SU-DHL-6 (cell line): ENCODE data around the gene HJV.

Experiments used
- EZH2phosphoT487 ChIP-seq: fragments of 200-600 bp; sonication (generic), shearing (Covaris generic); conservative IDR thresholded peaks from 2 replicates; pipeline ENCODE4 v1.6.1; 2018; ENCODE audit warnings: mild to moderate bottlenecking, antibody characterized with exemption, low read length, moderate library complexity, mixed read lengths
- TF ChIP-seq, protein P1 (sequence below): fragments of 200-600 bp; sonication (generic); IDR thresholded peaks from one replicate; pipeline ENCODE4 v1.5.1; 2017; ENCODE audit warnings: antibody characterized with exemption, mild to moderate bottlenecking, low read length, moderate library complexity; ENCODE audit not compliant: insufficient read depth, poor library complexity, severe bottlenecking

DNA sequence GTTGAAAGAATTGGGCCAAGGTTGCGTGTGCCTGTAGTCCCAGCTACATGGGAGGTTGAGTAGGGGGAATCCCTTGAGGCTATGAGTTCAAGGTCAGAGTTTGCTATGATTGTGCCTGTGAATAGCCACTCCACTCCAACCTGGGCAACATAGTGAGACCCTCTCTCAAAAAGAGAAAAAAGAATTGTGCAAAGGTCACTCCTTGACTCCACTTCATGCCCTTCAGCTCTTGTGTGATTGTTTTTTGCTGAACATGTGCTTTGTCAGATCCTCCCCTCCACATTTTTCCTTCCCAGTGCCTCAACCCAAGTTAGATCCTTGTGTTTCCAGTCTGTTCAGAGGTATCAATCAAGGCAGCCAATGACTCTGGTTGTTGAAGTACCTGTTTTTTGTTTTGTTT is 33.6 kb downstream of the HJV start:
- TF ChIP-seq, protein P1, sequence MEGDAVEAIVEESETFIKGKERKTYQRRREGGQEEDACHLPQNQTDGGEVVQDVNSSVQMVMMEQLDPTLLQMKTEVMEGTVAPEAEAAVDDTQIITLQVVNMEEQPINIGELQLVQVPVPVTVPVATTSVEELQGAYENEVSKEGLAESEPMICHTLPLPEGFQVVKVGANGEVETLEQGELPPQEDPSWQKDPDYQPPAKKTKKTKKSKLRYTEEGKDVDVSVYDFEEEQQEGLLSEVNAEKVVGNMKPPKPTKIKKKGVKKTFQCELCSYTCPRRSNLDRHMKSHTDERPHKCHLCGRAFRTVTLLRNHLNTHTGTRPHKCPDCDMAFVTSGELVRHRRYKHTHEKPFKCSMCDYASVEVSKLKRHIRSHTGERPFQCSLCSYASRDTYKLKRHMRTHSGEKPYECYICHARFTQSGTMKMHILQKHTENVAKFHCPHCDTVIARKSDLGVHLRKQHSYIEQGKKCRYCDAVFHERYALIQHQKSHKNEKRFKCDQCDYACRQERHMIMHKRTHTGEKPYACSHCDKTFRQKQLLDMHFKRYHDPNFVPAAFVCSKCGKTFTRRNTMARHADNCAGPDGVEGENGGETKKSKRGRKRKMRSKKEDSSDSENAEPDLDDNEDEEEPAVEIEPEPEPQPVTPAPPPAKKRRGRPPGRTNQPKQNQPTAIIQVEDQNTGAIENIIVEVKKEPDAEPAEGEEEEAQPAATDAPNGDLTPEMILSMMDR = no peak
- no peak for TF ChIP-seq EZH2phosphoT487
